SK-N-SH (cell line): Measurements from ENCODE around the gene MAP1B.

Experiments
- EP300 ChIP-seq, 2 experiments: IDR thresholded peaks; 2 replicates each; pipeline versions ENCODE4 v1.4.0 to v1.6.1; 2012; ENCODE audit warnings: borderline replicate concordance in 1 of 2, low read depth in 1 of 2, low read length in 1 of 2
- FOXM1 ChIP-seq: IDR thresholded peaks from 2 replicates; pipeline ENCODE4 v1.4.0; 2012; ENCODE audit warnings: low read depth, mild to moderate bottlenecking
- JUND ChIP-seq: IDR thresholded peaks from 2 replicates; pipeline ENCODE4 v1.4.0; 2012
- REST ChIP-seq: IDR thresholded peaks from 2 replicates; pipeline ENCODE4 v1.6.1; 2012; ENCODE audit warnings: mild to moderate bottlenecking, low read depth, low read length, moderate library complexity
- RXRA ChIP-seq: IDR thresholded peaks from 2 replicates; pipeline ENCODE4 v1.4.0; 2012; ENCODE audit warnings: low read depth, mild to moderate bottlenecking, borderline replicate concordance
- TF ChIP-seq, protein P1 (sequence below): fragments of 200-600 bp; sonication (generic); IDR thresholded peaks from 2 replicates; pipeline ENCODE4 v1.6.1; 2017; ENCODE audit warnings: antibody characterized with exemption, mild to moderate bottlenecking, moderate library complexity
- TF ChIP-seq, protein P2 (sequence below): IDR thresholded peaks from 2 replicates; pipeline ENCODE4 v1.4.0; 2012; ENCODE audit warnings: low read depth, borderline replicate concordance

DNA sequence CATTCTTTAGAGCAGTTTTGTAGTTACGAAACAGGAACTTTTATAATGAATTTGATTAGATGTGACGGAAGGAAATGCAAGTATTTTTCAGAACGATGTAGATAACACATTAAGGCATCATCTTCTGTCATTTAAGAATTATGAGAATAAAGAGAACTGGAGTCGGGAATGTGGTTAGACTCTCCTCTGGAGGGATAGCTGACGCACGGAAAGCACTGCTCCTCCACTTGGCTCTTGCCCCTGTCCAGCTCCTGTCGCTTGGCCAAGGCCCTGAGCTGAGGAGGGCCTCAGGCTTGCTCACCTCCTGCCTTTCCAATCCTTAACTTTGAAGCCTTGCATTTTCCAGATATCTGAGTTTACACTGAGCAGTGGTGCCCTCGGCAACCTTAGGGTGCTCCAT, 60.5 kb downstream of the MAP1B start:
- TF ChIP-seq, protein P1, sequence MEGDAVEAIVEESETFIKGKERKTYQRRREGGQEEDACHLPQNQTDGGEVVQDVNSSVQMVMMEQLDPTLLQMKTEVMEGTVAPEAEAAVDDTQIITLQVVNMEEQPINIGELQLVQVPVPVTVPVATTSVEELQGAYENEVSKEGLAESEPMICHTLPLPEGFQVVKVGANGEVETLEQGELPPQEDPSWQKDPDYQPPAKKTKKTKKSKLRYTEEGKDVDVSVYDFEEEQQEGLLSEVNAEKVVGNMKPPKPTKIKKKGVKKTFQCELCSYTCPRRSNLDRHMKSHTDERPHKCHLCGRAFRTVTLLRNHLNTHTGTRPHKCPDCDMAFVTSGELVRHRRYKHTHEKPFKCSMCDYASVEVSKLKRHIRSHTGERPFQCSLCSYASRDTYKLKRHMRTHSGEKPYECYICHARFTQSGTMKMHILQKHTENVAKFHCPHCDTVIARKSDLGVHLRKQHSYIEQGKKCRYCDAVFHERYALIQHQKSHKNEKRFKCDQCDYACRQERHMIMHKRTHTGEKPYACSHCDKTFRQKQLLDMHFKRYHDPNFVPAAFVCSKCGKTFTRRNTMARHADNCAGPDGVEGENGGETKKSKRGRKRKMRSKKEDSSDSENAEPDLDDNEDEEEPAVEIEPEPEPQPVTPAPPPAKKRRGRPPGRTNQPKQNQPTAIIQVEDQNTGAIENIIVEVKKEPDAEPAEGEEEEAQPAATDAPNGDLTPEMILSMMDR = no peak
- peak; percentile 42; the same call in 1 of the 2 replicates for TF ChIP-seq JUND
- no peak; the same call in 1 of the 2 replicates for TF ChIP-seq RXRA
- peak in 1 of 2 experiments; percentile 67; a peak in 1 of 4 replicates for TF ChIP-seq EP300 (IDR thresholded peaks at IDR 0.05; ENCODE audit: borderline replicate concordance in 1 of 2, low read depth in 1 of 2, low read length in 1 of 2)
- 0 out of 2 replicates have a peak, but pooled peaks have one; percentile 26 for TF ChIP-seq FOXM1
- TF ChIP-seq, protein P2, sequence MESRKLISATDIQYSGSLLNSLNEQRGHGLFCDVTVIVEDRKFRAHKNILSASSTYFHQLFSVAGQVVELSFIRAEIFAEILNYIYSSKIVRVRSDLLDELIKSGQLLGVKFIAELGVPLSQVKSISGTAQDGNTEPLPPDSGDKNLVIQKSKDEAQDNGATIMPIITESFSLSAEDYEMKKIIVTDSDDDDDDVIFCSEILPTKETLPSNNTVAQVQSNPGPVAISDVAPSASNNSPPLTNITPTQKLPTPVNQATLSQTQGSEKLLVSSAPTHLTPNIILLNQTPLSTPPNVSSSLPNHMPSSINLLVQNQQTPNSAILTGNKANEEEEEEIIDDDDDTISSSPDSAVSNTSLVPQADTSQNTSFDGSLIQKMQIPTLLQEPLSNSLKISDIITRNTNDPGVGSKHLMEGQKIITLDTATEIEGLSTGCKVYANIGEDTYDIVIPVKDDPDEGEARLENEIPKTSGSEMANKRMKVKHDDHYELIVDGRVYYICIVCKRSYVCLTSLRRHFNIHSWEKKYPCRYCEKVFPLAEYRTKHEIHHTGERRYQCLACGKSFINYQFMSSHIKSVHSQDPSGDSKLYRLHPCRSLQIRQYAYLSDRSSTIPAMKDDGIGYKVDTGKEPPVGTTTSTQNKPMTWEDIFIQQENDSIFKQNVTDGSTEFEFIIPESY = no peak
- TF ChIP-seq REST = peak; percentile 90
